Activated CD8-positive, alpha-beta memory T cell treated with anti-CD3 and anti-CD28 coated beads, Interleukin-2, amount 50 U/mL, for 4 hours (primary cell): ENCODE data around the gene TPST1.
"Not testable (repeated sequence)": the region's sequence is repeated elsewhere in the genome, so short reads cannot be mapped to it uniquely, and the experiment has no call there.

ENCODE experiments used
- DNase-seq: peaks from one replicate; pipeline ENCODE4 v3.0.0-alpha.2; 2020

The TPST1 gene

GRCh38 chr7:66344166-66344565 is 139.0 kb downstream of the TPST1 start:
- DNase-seq, result no peak

GRCh38 chr7:66348531-66348930 is 143.4 kb downstream of the TPST1 start:
- no peak for DNase-seq

- DNase-seq, result no peak
Observed at GRCh38 chr7:66348959-66349358, 143.8 kb downstream of the TPST1 start.

- DNase-seq, result no peak
Observed at GRCh38 chr7:66352071-66352470, 146.9 kb downstream of the TPST1 start.

- no peak for DNase-seq
Observed at GRCh38 chr7:66353547-66353946, 148.4 kb downstream of the TPST1 start.

GRCh38 chr7:66355756-66356155 is 150.6 kb downstream of the TPST1 start:
- DNase-seq, result no peak

- DNase-seq, result no peak
Observed at GRCh38 chr7:66356277-66356721, 151.2 kb downstream of the TPST1 start.

- no peak for DNase-seq
Observed at GRCh38 chr7:66357087-66357486, 152.0 kb downstream of the TPST1 start.

GRCh38 chr7:66359656-66360211 is 154.6 kb downstream of the TPST1 start:
- no peak for DNase-seq

- DNase-seq, result no peak
Observed at GRCh38 chr7:66362136-66362535, 157.0 kb downstream of the TPST1 start.

GRCh38 chr7:66363635-66364034 is 158.5 kb downstream of the TPST1 start:
- DNase-seq, result no peak

- not testable (repeated sequence) for DNase-seq
Observed at GRCh38 chr7:66365031-66365430, 159.9 kb downstream of the TPST1 start.

GRCh38 chr7:66371096-66371824 is 166.1 kb downstream of the TPST1 start:
- DNase-seq, result no peak

- DNase-seq, result not testable (repeated sequence)
Observed at GRCh38 chr7:66374141-66374840, 169.2 kb downstream of the TPST1 start.

GRCh38 chr7:66376264-66376945 is 171.3 kb downstream of the TPST1 start:
- no peak for DNase-seq

GRCh38 chr7:66377045-66377444 is 171.9 kb downstream of the TPST1 start:
- no peak for DNase-seq

- DNase-seq, result no peak
Observed at GRCh38 chr7:66377714-66378113, 172.6 kb downstream of the TPST1 start.

- DNase-seq, result no peak
Observed at GRCh38 chr7:66379542-66380160, 174.5 kb downstream of the TPST1 start.

GRCh38 chr7:66380272-66380888 is 175.2 kb downstream of the TPST1 start:
- no peak for DNase-seq

GRCh38 chr7:66382182-66382923 is 177.2 kb downstream of the TPST1 start:
- not testable (repeated sequence) for DNase-seq

GRCh38 chr7:66385191-66385905 is 180.2 kb downstream of the TPST1 start:
- DNase-seq, result not testable (repeated sequence)
